NCI-H2029 (cell line): Measurements from ENCODE around the gene GMNC.

ENCODE experiments used
- DNase-seq: peaks from one replicate; lab custom pipeline; 2025; lab: John Stamatoyannopoulos, UW

GMNC gene

GRCh38 chr3:190849607-190850006, 12.9 kb downstream of the GMNC start:
- DNase-seq: no peak

GRCh38 chr3:190848870-190849269, 13.6 kb downstream of the GMNC start:
- no peak for DNase-seq

GRCh38 chr3:190847436-190847835, 15.1 kb downstream of the GMNC start:
- no peak for DNase-seq

- no peak for DNase-seq
Measured at GRCh38 chr3:190840146-190840545, 22.3 kb downstream of the GMNC start.

- no peak for DNase-seq
Measured at GRCh38 chr3:190831225-190831624, 31.3 kb downstream of the GMNC start.

- DNase-seq: no peak
Measured at GRCh38 chr3:190830031-190830430, 32.5 kb downstream of the GMNC start.

- DNase-seq: no peak
Measured at GRCh38 chr3:190826018-190826417, 36.5 kb downstream of the GMNC start.

GRCh38 chr3:190825386-190826016, 37.0 kb downstream of the GMNC start:
- no peak for DNase-seq

- no peak for DNase-seq
Measured at GRCh38 chr3:190811775-190812480, 50.6 kb downstream of the GMNC start.

GRCh38 chr3:190810957-190811356, 51.5 kb downstream of the GMNC start:
- no peak for DNase-seq

- no peak for DNase-seq
Measured at GRCh38 chr3:190809351-190809750, 53.1 kb downstream of the GMNC start.

GRCh38 chr3:190807719-190808375, 54.6 kb downstream of the GMNC start:
- DNase-seq: no peak
